IMR-90 (cell line): ENCODE results near the gene CELSR1. TPM values are rescaled to one million over a fixed set of nuclear protein-coding genes. Genes with fewer than 3 reads are reported as not detected.
A peak's percentile ranks its signal among the peaks of the same experiment; 100 is the strongest.

Experiments
- ATAC-seq: fragments of 200-7000 bp; cut with Tn5 transposase; 2 replicates; pipeline ENCODE4 v1.9.1; 2020; ENCODE audit warnings: low read depth, mild to moderate bottlenecking, moderate library complexity
- BruUV-seq: library from RNA; stranded (reverse); fragments of 400-500 nt; replicated peaks from 2 replicates; lab custom pipeline; 2021; lab: Mats Ljungman, UMichigan
- CTCF ChIA-PET: fragments of 300-600 bp; formaldehyde crosslinking; extraction: SDS; loops from one replicate; lab custom pipeline; 2021; ENCODE audit warnings: antibody characterized with exemption; lab: Yijun Ruan, JAX
- POLR2A ChIA-PET: fragments of 300-600 bp; sonication (Branson Sonifier 250); formaldehyde crosslinking; loops from one replicate; lab custom pipeline; 2022; ENCODE audit warnings: antibody characterized with exemption; ENCODE audit not compliant: unreplicated experiment; lab: Charles Lee
- DNase-seq: peaks from one replicate; pipeline ENCODE4 v3.0.0; 2013
- H2AFZ ChIP-seq: replicated peaks from 2 replicates; pipeline ENCODE3; 2013; ENCODE audit warnings: low read length, mild to moderate bottlenecking; ENCODE audit not compliant: poor library complexity
- H2AK5ac ChIP-seq: 2 replicates; pipeline ENCODE4 v1.6.1; 2013; ENCODE audit warnings: low read depth, low read length, inconsistent platforms
- H2AK9ac ChIP-seq: replicated peaks from 2 replicates; pipeline ENCODE3; 2013; ENCODE audit warnings: mild to moderate bottlenecking, low read depth, low read length, moderate library complexity; ENCODE audit not compliant: poor library complexity
- H2BK120ac ChIP-seq: 2 replicates; pipeline ENCODE4 v1.6.1; 2013; ENCODE audit warnings: low read depth, low read length, inconsistent platforms
- H2BK15ac ChIP-seq: 3 replicates; pipeline ENCODE4 v1.6.1; 2013; ENCODE audit warnings: low read depth, low read length, inconsistent platforms
- H2BK20ac ChIP-seq: 2 replicates; pipeline ENCODE4 v1.6.1; 2013; ENCODE audit warnings: low read depth, mild to moderate bottlenecking, inconsistent platforms, low read length, moderate library complexity
- H2BK5ac ChIP-seq: 2 replicates; pipeline ENCODE4 v1.6.1; 2013; ENCODE audit warnings: mild to moderate bottlenecking, low read depth, low read length, inconsistent platforms; ENCODE audit not compliant: poor library complexity, severe bottlenecking
- H3K14ac ChIP-seq: replicated peaks from 2 replicates; pipeline ENCODE4 v1.6.1; 2013; ENCODE audit warnings: low read depth, low read length, inconsistent platforms
- H3K18ac ChIP-seq: 2 replicates; pipeline ENCODE4 v1.6.1; 2013; ENCODE audit warnings: low read depth, low read length, control low read depth
- H3K23ac ChIP-seq: 2 replicates; pipeline ENCODE4 v1.6.1; 2013; ENCODE audit warnings: low read depth, low read length, inconsistent platforms
- H3K27ac ChIP-seq: 2 replicates; pipeline ENCODE4 v1.5.1; 2013; ENCODE audit warnings: mild to moderate bottlenecking, control low read depth, low read length; ENCODE audit not compliant: insufficient read depth
- H3K27me3 ChIP-seq: 2 replicates; pipeline ENCODE4 v1.6.1; 2013; ENCODE audit warnings: low read length; ENCODE audit not compliant: control insufficient read depth, insufficient read depth
- H3K36me3 ChIP-seq: 2 replicates; pipeline ENCODE4 v1.6.1; 2013; ENCODE audit warnings: low read length, mixed read lengths; ENCODE audit not compliant: control insufficient read depth, insufficient read depth
- H3K4ac ChIP-seq: 2 replicates; pipeline ENCODE4 v1.6.1; 2013; ENCODE audit warnings: low read depth, low read length, inconsistent platforms
- H3K4me1 ChIP-seq: 2 replicates; pipeline ENCODE4 v1.6.1; 2013; ENCODE audit warnings: low read length, mixed read lengths; ENCODE audit not compliant: control insufficient read depth, insufficient read depth
- H3K4me2 ChIP-seq: 2 replicates; pipeline ENCODE4 v1.6.1; 2013; ENCODE audit warnings: low read depth, mild to moderate bottlenecking, control low read depth, low read length, moderate library complexity
- H3K4me3 ChIP-seq: 2 replicates; pipeline ENCODE4 v1.5.1; 2013; ENCODE audit warnings: low read depth, mild to moderate bottlenecking, control low read depth, low read length, moderate library complexity; ENCODE audit not compliant: insufficient read depth
- H3K56ac ChIP-seq: 2 replicates; pipeline ENCODE4 v1.6.1; 2013; ENCODE audit warnings: low read length, inconsistent platforms; ENCODE audit not compliant: insufficient read depth; ENCODE audit errors: extremely low read depth
- H3K79me1 ChIP-seq, 2 experiments: 2 replicates each; pipeline ENCODE4 v1.6.1; 2013; ENCODE audit warnings: low read length in 2 of 2, inconsistent platforms in 1 of 2, low read depth in 1 of 2
- H3K9ac ChIP-seq: 2 replicates; pipeline ENCODE4 v1.6.1; 2013; ENCODE audit warnings: low read depth, low read length, control low read depth
- H3K9me1 ChIP-seq: 2 replicates; pipeline ENCODE4 v1.6.1; 2013; ENCODE audit warnings: low read length, inconsistent platforms; ENCODE audit not compliant: insufficient read depth
- H3K9me3 ChIP-seq: 2 replicates; pipeline ENCODE4 v1.6.1; 2013; ENCODE audit warnings: low read length; ENCODE audit not compliant: control insufficient read depth, insufficient read depth
- H4K20me1 ChIP-seq: 2 replicates; pipeline ENCODE4 v1.6.1; 2013; ENCODE audit warnings: low read length, inconsistent platforms; ENCODE audit not compliant: insufficient read depth
- H4K5ac ChIP-seq: 2 replicates; pipeline ENCODE4 v1.6.1; 2013; ENCODE audit warnings: mild to moderate bottlenecking, low read depth, low read length, control low read depth
- H4K8ac ChIP-seq, 2 experiments: 2 replicates each; pipeline ENCODE4 v1.6.1; 2013; ENCODE audit warnings: low read depth in 2 of 2, low read length in 2 of 2, control low read depth in 1 of 2, inconsistent platforms in 1 of 2
- H4K91ac ChIP-seq: 2 replicates; pipeline ENCODE4 v1.6.1; 2013; ENCODE audit warnings: low read depth, low read length, inconsistent platforms; ENCODE audit not compliant: insufficient read depth
- CEBPB ChIP-seq: IDR thresholded peaks from 2 replicates; pipeline ENCODE4 v1.6.1; 2012; ENCODE audit warnings: low read depth, low read length, improper control_type of control experiment
- WGBS, 2 experiments: methylation state at CpG; one replicate each; pipeline versions ENCODE4 v1.1.5 to v1.1.7; 2013; ENCODE audit warnings: missing lambda C conversion rate in 2 of 2; ENCODE audit not compliant: insufficient read length in 1 of 2; ENCODE audit errors: extremely low coverage in 2 of 2; 5-methylcytosine and 5-hydroxymethylcytosine counted together
- dilution Hi-C: fragments of 300-500 bp; cut with HindIII; formaldehyde crosslinking; loops from one replicate; pipeline ENCODE4 v1.14.3; 2018; ENCODE audit warnings: low sequenced_read_pairs; ENCODE audit not compliant: unreplicated experiment
- in situ Hi-C: fragments of 300-500 bp; cut with MboI; formaldehyde crosslinking; loops from 3 replicates; pipeline ENCODE4 v1.14.3; 2019; ENCODE audit warnings: low sequenced_read_pairs, inconsistent platforms, mixed read lengths
- intact Hi-C: fragments of 100-400 bp; cut with micrococcal nuclease; formaldehyde crosslinking; loops from 2 replicates; pipeline ENCODE4 v1.10.0; 2022
- polyA plus RNA-seq, 3 experiments: library from polyadenylated mRNA; depleted of rRNA; stranded (reverse); fragments of >200 nt; gene quantifications; 2 replicates each; pipeline ENCODE4 v1.2.3, GENCODE V29; 2012; ENCODE audit warnings: low replicate concordance in 1 of 3
- total RNA-seq: library from RNA; depleted of rRNA; stranded (reverse); fragments of >200 nt; gene quantifications from 2 replicates; pipeline ENCODE4 v1.2.3, GENCODE V29; 2012

Gene CELSR1
- total and polyA plus RNA-seq, 2 of the 4 experiments (the other 2 are of a cell fraction), result 0.36 to 0.82 TPM

DNA sequence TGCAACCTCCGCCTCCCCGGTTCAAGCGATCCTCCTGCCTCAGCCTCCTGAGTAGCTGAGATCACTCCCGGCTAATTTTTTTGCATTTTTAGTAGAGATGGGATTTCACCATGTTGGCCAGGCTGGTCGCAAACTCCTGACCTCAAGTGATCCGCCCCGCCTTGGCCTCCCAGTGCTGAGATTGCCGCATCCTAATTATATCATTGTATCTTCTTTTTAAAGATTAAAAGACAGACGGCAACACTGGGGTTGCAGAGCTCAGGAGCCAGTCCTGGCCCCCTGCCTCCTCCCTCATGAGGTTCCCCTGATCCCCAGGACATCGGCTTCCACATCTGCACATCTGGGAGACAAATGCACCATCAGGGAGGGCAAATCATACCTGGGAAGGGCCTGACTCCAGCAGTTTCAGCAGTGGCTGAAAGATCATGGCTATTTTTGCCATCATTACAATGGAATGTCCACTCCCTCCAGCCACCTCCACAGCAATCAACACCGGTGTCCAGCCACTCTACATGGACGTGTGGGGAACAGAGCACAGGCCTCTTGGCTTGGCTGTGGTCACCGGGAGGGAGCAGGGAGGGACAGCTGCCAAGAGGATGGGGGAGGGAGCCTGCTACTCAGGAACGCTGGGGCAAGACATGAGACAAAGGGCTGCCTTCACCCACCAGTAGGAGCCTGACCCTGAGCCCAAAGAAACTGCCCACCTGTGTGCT lies 9.2 kb upstream of the CELSR1 start:
- Histone ChIP-seq H3K36me3 (no peaks in the 10 kb centered on the region), H3K56ac (peak overlapping the region; percentile 27; the same call in 1 of the 2 replicates), H3K9me1 (peaks cover 28% of the 10 kb centered on the region), H2BK5ac (peak overlapping the region; percentile 93), H3K9ac (no peak overlapping the region), H3K23ac (peak overlapping the region; percentile 73; the same call in 1 of the 2 replicates), H3K27me3 (no peaks in the 10 kb centered on the region; the same call in 1 of the 2 replicates), H2AK5ac (peak overlapping the region; percentile 86), H4K5ac (peak overlapping the region; percentile 75), H4K8ac (peak overlapping the region; percentile 53 to 89; a peak in 3 of 4 replicates), H3K79me1 (no peaks in the 10 kb centered on the region), H3K4me2 (peak overlapping the region; percentile 32), H2BK15ac (peak overlapping the region; percentile 78; the same call in 2 of the 3 replicates), H2BK120ac (peak overlapping the region; percentile 98), H4K20me1 (peaks cover 5% of the 10 kb centered on the region), H3K9me3 (no peaks in the 10 kb centered on the region), H2BK20ac (peak overlapping the region; percentile 92), H4K91ac (peak overlapping the region; percentile 93), H3K4me3 (no peak overlapping the region), H3K18ac (peak overlapping the region; percentile 67), H3K14ac (peak overlapping the region; percentile 89), H3K4ac (peak overlapping the region; percentile 94), H2AK9ac (peak overlapping the region; percentile 93), H3K27ac (peak overlapping the region; percentile 76), H3K4me1 (peaks cover 29% of the 10 kb centered on the region), H2AFZ (peak overlapping the region; percentile 91)
- intact Hi-C loops, result no loop called here
- CTCF ChIA-PET, result interaction anchor here (0.5 to 1.3 kb wide), 5 partner anchors 8 to 179 kb away, joined by 3 to 4 read pairs (median 4); no protein-coding TSS in a partner anchor
- DNase-seq (peak; percentile 23), ATAC-seq (peak; percentile 24)
- in situ Hi-C loops, result loop anchor here (25.0 kb wide), 1 partner anchor 409 kb away; no protein-coding TSS in a partner anchor
- no peak for TF ChIP-seq CEBPB
- no TSS peak for BruUV-seq
- POLR2A ChIA-PET, result no interaction called here
- no CpG with 5 or more reads among the region's 14 CpGs for WGBS, 2 experiments
- dilution Hi-C loops, result no loop called here
